Liver (tissue), 9 donors: Measurements from ENCODE around the gene ASNSD1. TPM values are rescaled to one million over a fixed set of nuclear protein-coding genes. Genes with fewer than 3 reads are reported as not detected.

Source experiments
- DNase-seq: peaks from one replicate; pipeline ENCODE4 v3.0.0-alpha.2; 2017; ENCODE audit warnings: low spot score
- H3K27ac ChIP-seq, 2 donors: one replicate each; pipeline ENCODE4 v1.7.0; 2013; ENCODE audit warnings: inconsistent platforms in 2 of 2, low read length in 2 of 2, control low read depth in 1 of 2, low read depth in 1 of 2, mild to moderate bottlenecking in 1 of 2
- H3K27me3 ChIP-seq, 4 donors: one replicate each; pipeline versions ENCODE4 v1.6.1 to v1.7.0; 2013; ENCODE audit warnings: low read length in 3 of 4, inconsistent platforms in 1 of 4, mild to moderate bottlenecking in 1 of 4, moderate library complexity in 1 of 4; ENCODE audit not compliant: control insufficient read depth in 4 of 4, insufficient read depth in 4 of 4
- H3K36me3 ChIP-seq, 4 donors: one replicate each; pipeline versions ENCODE4 v1.6.1 to v1.7.0; 2013; ENCODE audit warnings: low read length in 3 of 4, mild to moderate bottlenecking in 3 of 4, low read depth in 1 of 4, moderate library complexity in 1 of 4; ENCODE audit not compliant: control insufficient read depth in 4 of 4, insufficient read depth in 3 of 4
- H3K4me1 ChIP-seq, 4 donors: one replicate each; pipeline versions ENCODE4 v1.6.1 to v1.7.0; 2013; ENCODE audit warnings: low read length in 3 of 4, mild to moderate bottlenecking in 3 of 4, moderate library complexity in 1 of 4; ENCODE audit not compliant: control insufficient read depth in 4 of 4, insufficient read depth in 4 of 4
- H3K4me3 ChIP-seq, 3 donors: one replicate each; pipeline versions ENCODE4 v1.6.1 to v1.7.0; 2013; ENCODE audit warnings: low read length in 3 of 3, control low read depth in 1 of 3, low read depth in 1 of 3, mild to moderate bottlenecking in 1 of 3
- H3K9ac ChIP-seq, 2 donors: one replicate each; pipeline ENCODE4 v1.7.0; 2013; ENCODE audit warnings: low read length in 2 of 2, mild to moderate bottlenecking in 2 of 2, moderate library complexity in 2 of 2, control low read depth in 1 of 2, low read depth in 1 of 2
- H3K9me3 ChIP-seq, 4 donors: one replicate each; pipeline versions ENCODE4 v1.6.1 to v1.7.0; 2013; ENCODE audit warnings: low read length in 3 of 4; ENCODE audit not compliant: control insufficient read depth in 4 of 4
- ATF3 ChIP-seq: IDR thresholded peaks from 2 replicates; pipeline ENCODE4 v1.6.1; 2016; ENCODE audit warnings: antibody characterized with exemption
- CTCF ChIP-seq: fragments of 150-350 bp; IDR thresholded peaks from 2 replicates; pipeline ENCODE4 v1.5.1; 2017; ENCODE audit warnings: improper control_type of control experiment, low read depth, low read length; ENCODE audit not compliant: missing input control
- EGR1 ChIP-seq, 2 donors: IDR thresholded peaks; 2 replicates each; pipeline ENCODE4 v1.6.1; 2016 to 2018; ENCODE audit warnings: antibody characterized with exemption in 2 of 2, low read depth in 2 of 2
- FOXA1 ChIP-seq: IDR thresholded peaks from 2 replicates; pipeline ENCODE4 v1.6.1; 2016; ENCODE audit warnings: antibody characterized with exemption
- FOXA2 ChIP-seq: IDR thresholded peaks from 2 replicates; pipeline ENCODE4 v1.6.1; 2016; ENCODE audit warnings: antibody characterized with exemption
- GABPA ChIP-seq, 2 donors: IDR thresholded peaks in 1 of 2; conservative IDR thresholded peaks in 1 of 2; 2 replicates each; pipeline ENCODE4 v1.6.1; 2016; ENCODE audit warnings: antibody characterized with exemption in 2 of 2, mild to moderate bottlenecking in 1 of 2, moderate library complexity in 1 of 2
- HNF4A ChIP-seq, 2 donors: conservative IDR thresholded peaks; 2 replicates each; pipeline ENCODE4 v1.6.1; 2016; ENCODE audit warnings: antibody characterized with exemption in 2 of 2, mild to moderate bottlenecking in 2 of 2
- HNF4G ChIP-seq: IDR thresholded peaks from 2 replicates; pipeline ENCODE4 v1.6.1; 2016; ENCODE audit warnings: antibody characterized with exemption
- JUND ChIP-seq, 2 donors: IDR thresholded peaks; 2 replicates each; pipeline ENCODE4 v1.6.1; 2016; ENCODE audit warnings: antibody characterized with exemption in 2 of 2
- MAX ChIP-seq: IDR thresholded peaks from 2 replicates; pipeline ENCODE4 v1.6.1; 2016; ENCODE audit warnings: antibody characterized with exemption
- NR2F2 ChIP-seq: IDR thresholded peaks from 2 replicates; pipeline ENCODE4 v1.6.1; 2016; ENCODE audit warnings: antibody characterized with exemption
- RAD21 ChIP-seq, 2 donors: IDR thresholded peaks; 2 replicates each; pipeline ENCODE4 v1.6.1; 2016; ENCODE audit warnings: antibody characterized with exemption in 2 of 2, mild to moderate bottlenecking in 2 of 2
- REST ChIP-seq: IDR thresholded peaks from 2 replicates; pipeline ENCODE4 v1.6.1; 2016; ENCODE audit warnings: antibody characterized with exemption, mild to moderate bottlenecking
- RXRA ChIP-seq, 2 donors: IDR thresholded peaks; 2 replicates each; pipeline ENCODE4 v1.6.1; 2017 to 2018; ENCODE audit warnings: antibody characterized with exemption in 2 of 2, mild to moderate bottlenecking in 1 of 2
- TAF1 ChIP-seq: conservative IDR thresholded peaks from 2 replicates; pipeline ENCODE4 v1.6.1; 2016; ENCODE audit warnings: antibody characterized with exemption, mild to moderate bottlenecking
- YY1 ChIP-seq: IDR thresholded peaks from 2 replicates; pipeline ENCODE4 v1.6.1; 2016; ENCODE audit warnings: antibody characterized with exemption, mild to moderate bottlenecking
- ZBTB33 ChIP-seq: IDR thresholded peaks from 2 replicates; pipeline ENCODE4 v1.6.1; 2016; ENCODE audit warnings: antibody characterized with exemption
- WGBS: extraction: QIAGEN DNeasy Blood & Tissue Kit; methylation state at CpG from one replicate; pipeline ENCODE4 v1.1.7; 2013; 5-methylcytosine and 5-hydroxymethylcytosine counted together
- polyA plus RNA-seq, 2 donors: library from polyadenylated mRNA; stranded (reverse) in 1 of 2; unstranded in 1 of 2; fragments of 200-250 nt in 1 of 2; fragments of >200 nt in 1 of 2; fragmentation: Nextera tagmentation in 1 of 2; extraction: Ambion mirVana in 1 of 2; gene quantifications; one replicate each; pipeline versions ENCODE4 v1.2.1 to v1.2.3, GENCODE V29; 2013 to 2015
- total RNA-seq, 2 donors: library from RNA; depleted of rRNA; stranded (reverse); fragments of >200 nt; gene quantifications; one replicate each; pipeline ENCODE4 v1.2.3, GENCODE V29; 2014
- donor health status: healthy.
- donor health status: healthy.
- donor health status: healthy.
- donor health status: healthy.
- donor health status: healthy.

ASNSD1 gene
- total and polyA plus RNA-seq, 4 donors: 19.8 to 33.0 (median 25.5) TPM

GRCh38 chr2:189624648-189625355 is 36.5 kb upstream of the ASNSD1 start:
- H3K4me3 ChIP-seq: no peak overlapping the region
- no peaks in the 10 kb centered on the region for H3K27me3 ChIP-seq
- H3K4me1 ChIP-seq: no peaks in the 10 kb centered on the region
- TF ChIP-seq CTCF (no peak), NR2F2 (no peak), FOXA1 (no peak), HNF4G (no peak), HNF4A (conservative IDR thresholded peaks at IDR 0.05) (no peak), EGR1 (IDR thresholded peaks at IDR 0.05; ENCODE audit: low read depth in 2 of 2) (no peak), RAD21 (IDR thresholded peaks at IDR 0.05) (no peak), JUND (IDR thresholded peaks at IDR 0.05) (no peak), GABPA (IDR thresholded peaks at IDR 0.05 in 1 of 2, conservative IDR thresholded peaks at IDR 0.05 in 1 of 2) (no peak), RXRA (IDR thresholded peaks at IDR 0.05) (no peak), TAF1 (no peak), REST (no peak), MAX (no peak), YY1 (no peak), FOXA2 (no peak), ZBTB33 (no peak)
- H3K9ac ChIP-seq: no peak overlapping the region
- H3K27ac ChIP-seq: no peak overlapping the region
- H3K36me3 ChIP-seq: no peaks in the 10 kb centered on the region
- H3K9me3 ChIP-seq: no peaks in the 10 kb centered on the region
- 81% methylated on average over 3 of the region's 3 CpGs for WGBS
- DNase-seq: no peak

- no peaks in the 10 kb centered on the region for H3K9me3 ChIP-seq
- 93% methylated on average over 2 of the region's 2 CpGs for WGBS
- H3K4me3 ChIP-seq: no peak overlapping the region
- TF ChIP-seq ZBTB33: no peak
- TF ChIP-seq FOXA1: no peak
- no peak for TF ChIP-seq NR2F2
- no peak for TF ChIP-seq ATF3
- no peak for TF ChIP-seq RAD21 (IDR thresholded peaks at IDR 0.05)
- TF ChIP-seq GABPA (IDR thresholded peaks at IDR 0.05 in 1 of 2, conservative IDR thresholded peaks at IDR 0.05 in 1 of 2): no peak
- no peak for TF ChIP-seq CTCF
- TF ChIP-seq FOXA2: no peak
- no peak for TF ChIP-seq RXRA (IDR thresholded peaks at IDR 0.05)
- no peak for TF ChIP-seq MAX
- TF ChIP-seq HNF4A (conservative IDR thresholded peaks at IDR 0.05): no peak
- no peak for TF ChIP-seq JUND (IDR thresholded peaks at IDR 0.05)
- no peak for TF ChIP-seq YY1
These were observed 35.6 kb upstream of the ASNSD1 start for GRCh38 chr2:189625636-189626035.

More at GRCh38 chr2:189625636-189626035, 35.6 kb upstream of the ASNSD1 start:
- no peaks in the 10 kb centered on the region for H3K4me1 ChIP-seq
- no peak for DNase-seq
- no peak overlapping the region for H3K9ac ChIP-seq
- no peaks in the 10 kb centered on the region for H3K36me3 ChIP-seq
- no peak overlapping the region for H3K27ac ChIP-seq
- no peaks in the 10 kb centered on the region for H3K27me3 ChIP-seq
